Measurements from ENCODE around the gene SYPL1.

The SYPL1 gene

GRCh38 chr7:106049139-106049752 is 62.9 kb downstream of the SYPL1 start:
- no peak for DNase-seq

- DNase-seq: no peak
These were observed 63.4 kb downstream of the SYPL1 start for GRCh38 chr7:106048706-106049020.

GRCh38 chr7:106047818-106048705 is 64.0 kb downstream of the SYPL1 start:
- DNase-seq: peak in 2 of 3 experiments; percentile 58 to 88

- DNase-seq: no peak
These were observed 64.9 kb downstream of the SYPL1 start for GRCh38 chr7:106047184-106047583.

GRCh38 chr7:106045586-106045985 is 66.5 kb downstream of the SYPL1 start:
- DNase-seq: no peak

- no peak for DNase-seq
These were observed 67.0 kb downstream of the SYPL1 start for GRCh38 chr7:106045139-106045538.

- DNase-seq: no peak
These were observed 69.9 kb downstream of the SYPL1 start for GRCh38 chr7:106042196-106042611.

GRCh38 chr7:106041140-106041717 is 70.9 kb downstream of the SYPL1 start:
- DNase-seq: peak; percentile 25 to 60 (median 51)

Measured in NCI-H1417 (cell line).